ENCODE results near the gene GTF3A.

The GTF3A gene

GRCh38 chr13:27379694-27380641 lies 44.5 kb upstream of the GTF3A start (continued):
- TF ChIP-seq ZNF660 (tag by site-specific recombination; IDR thresholded peaks at IDR 0.05) (peak; percentile 25; the same call in 1 of the 2 replicates), ZNF830 (tag by site-specific recombination; IDR thresholded peaks at IDR 0.05; ENCODE audit: low read depth) (no peak), GLIS2 (tag by site-specific recombination; IDR thresholded peaks at IDR 0.05) (no peak), ZNF48 (tag by site-specific recombination; IDR thresholded peaks at IDR 0.05) (no peak), ZSCAN5A (tag by site-specific recombination; IDR thresholded peaks at IDR 0.05) (no peak), ZNF121 (tag by site-specific recombination; IDR thresholded peaks at IDR 0.05) (no peak), ZNF549 (tag by site-specific recombination; IDR thresholded peaks at IDR 0.05) (no peak), ZNF16 (tag by site-specific recombination; IDR thresholded peaks at IDR 0.05; ENCODE audit: low read depth) (no peak), ZNF169 (tag by site-specific recombination; IDR thresholded peaks at IDR 0.05) (no peak), ZSCAN30 (tag by site-specific recombination; IDR thresholded peaks at IDR 0.05) (peak; percentile 38; the same call in 1 of the 2 replicates), ZNF211 (tag by site-specific recombination; IDR thresholded peaks at IDR 0.05; ENCODE audit: low read depth) (no peak), ZNF202 (tag by site-specific recombination; IDR thresholded peaks at IDR 0.05; ENCODE audit: borderline replicate concordance) (no peak), ZNF174 (tag by site-specific recombination; IDR thresholded peaks at IDR 0.05) (no peak), ZBTB21 (tag by site-specific recombination; IDR thresholded peaks at IDR 0.05) (no peak), ZNF513 (tag by site-specific recombination; IDR thresholded peaks at IDR 0.05) (no peak), GLIS1 (tag by site-specific recombination; IDR thresholded peaks at IDR 0.05) (no peak), HOXC10 (CRISPR knock-in tag; IDR thresholded peaks at IDR 0.05) (no peak), ZFP41 (tag by site-specific recombination; IDR thresholded peaks at IDR 0.05; ENCODE audit: borderline replicate concordance) (no peak), ZNF37A (tag by site-specific recombination; IDR thresholded peaks at IDR 0.05) (no peak), HIC1 (tag by site-specific recombination; IDR thresholded peaks at IDR 0.05) (no peak), ZNF280C (tag by site-specific recombination; IDR thresholded peaks at IDR 0.05) (no peak), ZNF692 (tag by site-specific recombination; IDR thresholded peaks at IDR 0.05) (no peak), ZNF148 (tag by site-specific recombination; IDR thresholded peaks at IDR 0.05; ENCODE audit: borderline replicate concordance) (no peak), ZNF335 (tag by site-specific recombination; conservative IDR thresholded peaks at IDR 0.05) (peak; percentile 63; the same call in 1 of the 2 replicates), TRIM28 (IDR thresholded peaks at IDR 0.05; ENCODE audit: borderline replicate concordance, low read length) (peak; percentile 49; the same call in 1 of the 2 replicates), KLF9 (tag by site-specific recombination; IDR thresholded peaks at IDR 0.05; ENCODE audit: low read depth) (no peak), ZNF239 (tag by site-specific recombination; IDR thresholded peaks at IDR 0.05) (no peak), ZNF777 (tag by site-specific recombination; IDR thresholded peaks at IDR 0.05; ENCODE audit: borderline replicate concordance) (no peak)
